GM21526 (cell line): Measurements from ENCODE around the gene POLR2L.

Source experiments
- ATAC-seq: cut with Tn5 transposase; IDR thresholded peaks from one replicate; pipeline ENCODE4 v1.9.1; 2021; ENCODE audit warnings: moderate library complexity; ENCODE audit not compliant: unreplicated experiment, low FRiP score

POLR2L gene

GRCh38 chr11:855796-856195 lies 13.5 kb upstream of the POLR2L start:
- no peak for ATAC-seq

- ATAC-seq = no peak
Measured at GRCh38 chr11:855330-855674, 13.0 kb upstream of the POLR2L start.

- no peak for ATAC-seq
Measured at GRCh38 chr11:854601-855329, 12.4 kb upstream of the POLR2L start.

GRCh38 chr11:853682-854448 lies 11.5 kb upstream of the POLR2L start:
- ATAC-seq = no peak

GRCh38 chr11:852762-853161 lies 10.4 kb upstream of the POLR2L start:
- no peak for ATAC-seq

- no peak for ATAC-seq
Measured at GRCh38 chr11:850775-851763, 8.7 kb upstream of the POLR2L start.

- no peak for ATAC-seq
Measured at GRCh38 chr11:849951-850774, 7.8 kb upstream of the POLR2L start.

- ATAC-seq = no peak
Measured at GRCh38 chr11:849104-849824, 6.9 kb upstream of the POLR2L start.

- ATAC-seq = no peak
Measured at GRCh38 chr11:848380-848931, 6.1 kb upstream of the POLR2L start.

- ATAC-seq = no peak
Measured at GRCh38 chr11:847876-848275, 5.5 kb upstream of the POLR2L start.

- no peak for ATAC-seq
Measured at GRCh38 chr11:846496-847098, 4.3 kb upstream of the POLR2L start.

GRCh38 chr11:845872-846495 lies 3.7 kb upstream of the POLR2L start:
- no peak for ATAC-seq

- no peak for ATAC-seq
Measured at GRCh38 chr11:844693-845644, 2.6 kb upstream of the POLR2L start.

GRCh38 chr11:843818-844692 lies 1.7 kb upstream of the POLR2L start:
- ATAC-seq = no peak

GRCh38 chr11:843086-843734 lies 881 bp upstream of the POLR2L start:
- ATAC-seq = no peak

- peak; percentile 29 for ATAC-seq
Measured at GRCh38 chr11:841981-842369, 354 bp downstream of the POLR2L start.
